Suppressor macrophage treated with lipopolysaccharide for 1 hour (primary cell): Measurements from ENCODE around the gene SUFU.
A peak's percentile ranks its signal among the peaks of the same experiment; 100 is the strongest.

Experiments used
- DNase-seq, 3 donors: peaks; one replicate each; pipeline ENCODE4 v3.0.0-alpha.2; 2020 to 2022

SUFU gene

DNA sequence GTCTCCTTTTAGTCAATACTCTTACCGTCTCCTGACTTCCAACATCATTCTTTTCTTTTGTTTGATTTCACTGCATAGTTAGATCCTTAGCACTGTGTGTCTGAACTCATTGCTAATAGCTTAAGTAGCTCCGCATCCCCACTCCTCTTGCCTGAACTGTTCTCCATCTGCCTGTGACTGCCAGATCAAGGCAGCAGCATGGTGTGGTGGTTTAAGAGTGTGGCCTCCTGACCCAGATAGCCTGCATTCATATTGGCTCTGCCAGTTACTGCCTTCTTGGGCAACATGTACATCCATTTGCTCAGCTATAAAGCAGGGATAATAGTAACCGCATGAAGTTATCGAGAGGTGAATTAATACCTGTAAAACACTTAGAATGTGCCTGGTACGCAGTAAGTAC is 50.8 kb downstream of the SUFU start:
- DNase-seq: no peak

DNA sequence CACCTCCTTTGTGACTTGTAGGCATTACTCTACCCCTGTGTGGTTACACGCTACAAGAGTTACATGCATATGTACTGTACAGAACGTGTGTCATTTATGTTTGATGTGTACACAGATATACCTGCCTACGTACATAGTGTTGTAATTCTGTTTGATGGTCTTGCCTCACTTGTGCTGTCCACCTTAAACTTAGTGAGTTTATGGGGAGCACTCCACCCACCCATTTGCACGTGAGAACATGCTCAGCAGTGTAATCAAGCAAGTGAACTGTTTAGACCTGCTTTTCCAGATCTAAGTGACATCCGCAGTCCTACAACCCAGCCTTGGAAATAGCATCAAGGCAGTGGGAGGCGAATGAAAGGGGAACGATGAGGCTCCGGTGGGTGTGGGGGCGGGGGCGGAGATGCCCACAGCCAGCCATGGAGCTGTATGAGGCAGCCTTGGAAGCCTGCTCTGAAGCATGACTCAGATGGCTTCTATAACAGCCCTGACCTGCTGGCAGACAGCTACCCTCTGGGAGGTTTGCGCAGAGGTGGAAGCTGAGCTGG is 52.1 kb downstream of the SUFU start:
- DNase-seq: peak; percentile 75 to 81 (median 78)

DNA sequence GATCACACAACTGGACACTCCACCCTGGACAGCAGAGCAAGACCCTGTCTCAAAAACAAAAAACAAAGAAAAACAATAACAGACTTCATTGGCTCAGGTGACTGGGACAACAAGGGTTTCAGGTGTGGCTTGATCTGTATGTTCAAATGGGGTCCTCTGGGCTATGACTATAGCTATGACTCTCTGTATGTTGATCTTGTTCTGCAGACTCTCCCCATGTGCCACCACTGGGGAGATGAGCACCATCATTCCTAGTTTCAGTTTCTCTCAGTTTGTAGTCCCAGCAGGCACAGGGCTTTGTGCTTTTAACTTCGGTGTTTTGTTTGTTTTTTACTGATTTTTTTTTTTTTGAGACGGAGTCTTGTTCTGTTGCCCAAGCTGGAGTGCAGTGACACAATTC is 53.8 kb downstream of the SUFU start:
- DNase-seq: no peak

DNA sequence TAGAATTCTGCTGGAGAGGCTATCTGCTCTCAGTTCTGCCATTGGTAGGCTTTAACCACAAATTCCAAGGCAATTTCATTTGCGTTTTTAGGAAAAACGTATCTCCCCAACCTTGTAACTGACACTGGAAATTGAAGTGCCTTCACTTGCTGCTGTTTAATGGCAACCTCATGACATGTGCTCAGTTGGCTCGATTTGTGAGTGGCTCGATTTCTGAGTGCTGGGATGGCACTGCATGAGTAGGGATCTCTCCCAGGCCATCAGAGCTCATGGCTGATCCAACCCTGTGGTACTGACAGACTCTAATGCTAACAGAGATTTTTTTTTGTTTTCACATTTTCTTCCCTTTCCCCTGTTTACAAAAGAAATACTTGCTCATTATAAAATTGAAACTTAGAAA is 56.0 kb downstream of the SUFU start:
- DNase-seq: no peak

DNA sequence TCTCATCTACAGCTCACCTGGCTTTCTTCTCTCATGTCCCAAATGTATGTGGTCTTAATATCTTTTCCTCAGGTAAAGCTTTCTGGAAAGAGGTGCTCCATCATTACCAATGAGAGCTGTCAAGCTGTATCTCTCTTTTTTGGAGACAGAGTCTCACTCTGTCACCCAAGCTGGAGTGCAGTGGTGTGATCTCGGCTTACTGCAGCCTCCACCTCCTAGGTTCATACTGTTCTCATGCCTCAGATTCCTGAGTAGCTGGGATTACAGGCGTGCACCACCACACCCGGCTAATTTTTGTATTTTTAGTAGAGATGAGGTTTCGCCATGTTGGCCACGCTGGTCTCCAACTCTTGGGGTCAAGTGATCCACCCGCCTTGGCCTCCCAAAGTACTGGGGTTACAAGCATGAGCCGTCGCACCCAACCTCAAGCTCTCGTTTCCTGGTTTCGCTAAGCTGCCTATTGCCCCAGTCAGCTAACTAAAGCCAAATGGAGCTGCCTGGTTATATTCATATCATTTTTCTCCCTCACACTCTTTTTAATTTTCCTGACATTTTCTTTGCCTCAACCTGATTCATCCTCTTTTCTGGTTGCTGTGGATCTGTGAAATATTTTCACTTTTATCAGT is 60.5 kb downstream of the SUFU start:
- no peak for DNase-seq

DNA sequence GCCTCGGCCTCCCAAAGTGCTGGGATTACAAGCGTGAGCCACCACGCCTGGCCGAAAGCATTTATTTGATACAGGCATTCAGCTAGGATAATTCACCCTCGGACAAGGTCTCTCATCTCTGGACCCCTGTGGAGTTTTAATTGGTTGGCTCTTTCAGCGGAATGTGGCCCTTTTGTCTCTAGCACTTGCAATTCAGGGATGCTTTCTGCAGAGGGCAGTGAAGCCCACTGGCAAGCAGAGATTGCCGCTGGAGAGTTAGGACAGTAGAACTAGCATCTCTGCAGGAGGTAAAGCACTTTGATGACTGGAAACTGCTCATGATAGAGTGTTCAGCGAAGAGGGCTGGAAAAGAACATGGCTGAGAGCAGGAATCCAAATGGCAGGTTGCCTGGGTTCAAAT is 62.0 kb downstream of the SUFU start:
- DNase-seq: no peak

DNA sequence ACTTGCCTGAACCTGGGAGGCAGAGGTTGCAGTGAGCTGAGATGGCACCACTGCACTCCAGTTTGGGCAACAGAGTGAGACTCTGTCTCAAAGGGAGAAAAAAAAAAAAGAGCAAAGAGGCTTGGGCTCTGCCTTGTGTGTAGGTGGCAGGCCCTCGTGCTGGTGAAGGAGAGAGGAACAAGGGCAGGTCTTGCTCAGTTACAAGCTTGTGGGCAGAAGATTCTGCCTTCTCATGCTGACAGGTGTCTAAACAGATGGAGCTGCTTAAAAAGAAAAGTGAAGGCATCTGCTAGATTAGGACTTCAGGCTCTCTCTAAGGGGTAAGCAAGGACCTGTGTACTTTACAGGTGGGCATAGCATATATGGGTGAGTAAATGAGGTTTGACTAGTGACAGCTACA is 75.0 kb downstream of the SUFU start:
- DNase-seq: peak; percentile 48 to 70 (median 61)

DNA sequence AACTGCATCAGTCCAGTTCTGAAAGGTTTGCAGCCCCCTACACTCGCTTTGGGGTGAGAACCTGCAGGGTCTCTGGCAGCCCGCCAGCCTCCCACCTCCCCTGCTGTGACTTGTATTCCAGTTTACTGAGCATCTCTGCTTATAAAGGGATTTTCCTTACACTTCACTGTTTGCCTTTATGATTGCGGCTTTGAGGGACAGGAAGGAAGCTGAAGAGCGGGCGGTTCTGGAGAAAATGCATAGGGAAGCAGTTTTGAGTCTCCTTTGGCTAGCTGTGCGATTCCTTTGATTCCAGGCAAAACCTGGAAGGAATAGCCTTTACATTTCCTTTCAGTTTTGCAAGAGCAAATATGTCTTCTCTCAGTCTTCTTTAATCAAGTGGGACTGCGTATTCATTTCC is 75.6 kb downstream of the SUFU start:
- DNase-seq: peak; percentile 50 to 56 (median 54)

DNA sequence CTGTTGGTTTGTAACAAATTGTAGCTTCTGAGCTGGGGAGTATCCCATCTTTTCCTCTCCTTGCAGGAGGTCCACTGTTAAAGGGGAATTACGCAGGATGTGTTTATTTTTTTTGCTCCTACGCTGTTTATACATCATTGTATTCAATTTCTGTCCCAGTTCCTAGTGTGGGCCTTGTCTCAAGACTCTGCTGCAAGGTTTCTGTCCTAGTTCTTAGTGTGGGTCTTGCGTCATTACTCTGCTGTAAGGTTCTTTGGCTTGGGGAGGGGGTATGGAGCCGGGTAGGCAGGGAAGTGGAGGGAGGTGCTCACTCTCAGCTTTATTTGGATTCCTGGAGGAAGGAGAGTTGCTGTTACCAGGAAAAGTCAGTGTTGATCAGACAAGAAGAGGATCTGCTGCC is 76.5 kb downstream of the SUFU start:
- DNase-seq: peak in 2 of 3 donors; percentile 39

DNA sequence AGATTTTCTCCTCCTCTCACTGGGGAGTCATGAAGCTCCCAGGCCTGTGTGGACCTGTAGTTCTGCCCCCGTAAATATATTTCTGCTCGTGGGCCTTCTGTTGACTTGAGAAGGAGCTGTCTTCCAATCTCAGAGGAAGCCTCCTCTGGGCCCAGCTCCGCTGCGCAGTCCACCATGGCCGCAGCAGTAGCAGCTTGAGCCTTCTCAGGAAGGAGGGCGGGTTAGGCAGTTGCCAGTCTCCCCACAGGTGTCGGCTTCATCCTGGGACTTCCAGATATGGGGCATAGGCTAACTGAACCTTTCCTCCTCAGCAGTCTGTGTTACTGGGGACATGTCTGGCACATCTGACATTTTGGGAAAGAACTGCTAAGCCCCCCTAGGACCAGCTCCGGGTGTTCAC is 77.6 kb downstream of the SUFU start:
- no peak for DNase-seq

DNA sequence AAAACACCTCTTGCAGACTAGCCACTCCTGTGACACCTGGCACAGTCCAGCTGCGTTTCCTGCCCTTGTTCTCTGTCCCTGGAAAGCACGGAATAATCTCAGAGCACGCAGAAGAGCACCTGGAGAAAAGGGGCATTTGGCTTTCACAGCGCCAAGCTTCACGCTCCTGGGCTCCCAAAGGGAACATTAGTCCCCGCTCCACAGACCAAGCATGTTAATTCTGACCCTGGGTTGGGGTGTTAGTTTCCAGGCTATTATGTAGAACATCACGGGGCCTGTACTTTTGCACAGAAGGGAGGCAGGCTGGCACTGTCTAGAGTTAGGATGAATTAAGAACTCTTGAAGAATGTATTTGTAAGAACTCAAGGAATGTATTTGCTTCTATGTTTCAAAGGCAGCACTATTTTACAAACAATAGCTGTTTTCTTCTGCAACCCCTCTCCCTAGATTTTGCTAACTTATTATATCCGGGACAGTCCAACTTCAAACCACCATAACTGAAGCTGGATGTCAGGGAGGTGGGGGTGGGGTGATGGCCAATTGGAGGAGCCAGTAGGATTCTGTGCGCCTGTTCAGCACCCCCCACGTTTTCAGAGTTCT is 78.3 kb downstream of the SUFU start:
- DNase-seq: no peak

DNA sequence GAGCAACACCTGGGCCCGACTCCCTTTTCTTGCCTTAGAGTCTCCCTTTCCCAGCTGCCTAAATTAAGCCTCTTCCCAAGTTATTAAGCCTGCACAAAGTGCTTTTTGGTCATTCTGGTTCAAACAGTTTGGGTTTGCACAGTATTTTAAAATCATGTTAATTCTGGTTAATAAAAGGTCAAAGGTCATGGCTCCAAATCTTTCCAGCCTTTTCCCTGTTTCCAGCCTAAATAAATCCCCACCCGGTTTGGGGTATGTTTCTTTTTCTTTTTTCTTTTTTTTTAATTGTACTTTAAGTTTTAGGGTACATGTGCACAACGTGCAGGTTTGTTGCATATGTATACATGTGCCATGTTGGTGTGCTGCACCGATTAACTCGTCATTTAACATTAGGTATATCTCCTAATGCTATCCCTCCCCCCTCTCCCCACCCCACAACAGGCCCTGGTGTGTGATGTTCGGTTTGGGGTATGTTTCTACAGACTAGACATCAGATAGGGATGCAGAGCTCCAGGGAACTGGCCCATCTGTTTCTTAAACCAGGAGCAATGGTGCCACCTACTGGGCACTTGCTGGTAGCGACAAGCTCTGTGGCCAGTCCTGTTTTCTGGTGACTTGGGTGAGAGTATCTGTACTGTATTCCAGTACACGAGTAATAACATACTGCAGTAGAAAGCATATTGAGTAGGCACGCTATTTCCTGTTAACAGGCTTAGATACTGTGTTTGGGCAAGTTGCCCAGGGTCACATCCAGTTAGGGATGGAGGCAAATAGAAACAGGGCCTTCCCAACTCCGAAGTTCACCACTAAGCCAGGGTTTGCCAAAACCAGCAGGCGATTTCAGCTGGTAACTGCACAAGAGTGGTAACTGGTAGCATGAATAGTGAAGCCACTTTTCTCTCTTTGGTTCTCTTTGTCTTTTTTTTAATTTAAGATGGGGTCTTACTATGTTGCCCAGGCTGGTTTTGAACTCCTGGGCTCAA is 80.0 kb downstream of the SUFU start:
- DNase-seq: peak; percentile 92 to 96 (median 94)

DNA sequence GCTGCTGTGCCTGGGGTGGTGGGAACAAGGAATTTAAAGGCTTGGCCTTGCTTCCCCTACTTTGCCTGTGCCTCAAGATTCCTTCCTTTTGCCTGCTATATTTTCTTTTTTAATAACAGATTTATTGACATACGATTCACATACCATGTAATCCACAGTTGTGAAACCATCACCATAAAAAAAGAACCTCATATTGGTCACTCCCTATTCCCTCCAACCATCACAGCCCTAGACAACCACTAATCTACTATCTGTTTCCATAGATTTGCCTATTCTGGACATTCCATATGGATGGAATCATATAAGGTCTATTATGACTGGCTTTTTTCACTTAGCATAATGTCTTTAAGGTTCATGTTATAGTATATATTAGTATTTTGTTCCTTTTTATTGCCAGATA is 81.3 kb downstream of the SUFU start:
- DNase-seq: no peak

DNA sequence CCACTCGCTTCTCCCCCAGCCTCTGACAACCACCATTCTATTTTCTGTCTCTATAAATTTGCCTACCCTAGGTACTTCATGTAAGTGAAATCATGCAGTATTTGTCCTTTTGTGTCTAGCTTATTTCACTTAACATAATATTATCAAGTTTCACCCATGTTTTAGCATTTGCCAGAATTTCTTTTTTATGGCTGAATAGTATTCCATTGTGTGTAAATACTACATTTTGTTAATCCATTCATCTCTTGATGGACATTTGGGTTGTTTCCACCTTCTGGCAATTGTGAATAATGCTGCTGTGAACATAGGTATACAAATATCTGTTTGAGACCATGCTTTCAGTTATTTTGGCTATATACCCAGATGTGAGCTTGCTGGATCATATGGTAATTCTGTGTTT is 83.1 kb downstream of the SUFU start:
- DNase-seq: no peak

DNA sequence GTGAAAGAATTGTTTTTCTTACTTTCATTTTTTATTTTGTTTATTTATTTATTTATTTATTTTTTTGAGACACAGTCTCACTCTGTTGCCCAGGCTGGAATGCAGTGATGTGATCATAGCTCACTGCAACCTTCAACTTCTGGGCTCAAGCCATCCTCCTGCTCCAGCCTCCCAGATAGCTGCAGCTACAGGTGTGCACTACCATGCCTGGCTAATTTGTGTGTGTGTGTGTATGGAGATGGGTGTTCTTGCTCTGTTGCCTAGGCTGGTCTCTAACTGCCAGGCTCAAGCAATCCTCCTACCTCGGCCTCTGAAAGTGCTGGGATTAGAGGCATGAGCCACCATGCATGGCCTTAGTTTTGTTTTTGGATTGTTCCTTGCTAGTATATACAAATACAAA is 85.1 kb downstream of the SUFU start:
- DNase-seq: no peak

DNA sequence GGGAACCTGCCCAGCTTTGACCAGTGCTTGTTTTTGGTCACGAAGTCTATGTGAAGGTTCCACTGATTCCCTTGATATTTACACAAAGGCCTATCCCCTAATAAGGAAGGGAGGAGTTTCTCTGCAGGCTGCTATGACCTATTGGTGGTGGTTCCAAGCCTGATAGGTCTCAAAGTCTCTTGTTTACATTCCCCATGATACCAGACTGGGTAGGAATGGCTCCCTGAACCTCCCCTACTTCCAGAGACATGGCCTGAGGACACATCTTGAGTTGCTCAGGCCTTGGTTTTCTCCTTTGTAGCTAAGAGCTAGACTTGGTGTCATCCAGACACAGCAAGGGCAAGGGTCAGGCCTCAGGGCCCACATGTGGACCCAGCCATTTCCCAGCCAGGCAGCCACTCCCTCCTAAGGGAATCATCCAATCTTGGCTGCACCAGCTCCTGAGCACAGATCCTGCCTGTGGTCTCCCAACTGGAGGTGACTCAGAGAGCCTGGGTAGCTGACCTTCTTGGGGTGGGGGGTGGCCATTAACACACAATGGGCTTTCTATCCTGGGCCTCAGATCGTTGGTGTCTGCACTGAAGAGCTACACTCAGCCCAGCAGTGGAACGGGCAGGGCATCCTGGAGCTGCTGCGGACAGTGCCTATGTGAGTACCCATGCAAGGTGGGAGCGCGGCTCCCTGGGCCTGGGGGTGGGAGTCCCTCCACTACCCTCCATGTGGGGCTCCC is 89.5 kb downstream of the SUFU start:
- no peak for DNase-seq

DNA sequence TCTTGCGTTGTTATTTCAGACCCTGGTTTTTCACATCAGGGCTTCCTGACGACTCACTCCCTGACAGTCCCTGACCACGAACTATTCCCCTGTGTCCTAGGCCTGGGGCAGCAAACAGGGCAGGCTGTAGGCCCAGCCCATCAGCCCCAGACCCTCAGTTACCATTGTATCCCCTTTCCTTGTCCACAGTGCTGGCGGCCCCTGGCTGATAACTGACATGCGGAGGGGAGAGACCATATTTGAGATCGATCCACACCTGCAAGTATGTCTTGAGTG is 90.0 kb downstream of the SUFU start:
- DNase-seq: no peak

DNA sequence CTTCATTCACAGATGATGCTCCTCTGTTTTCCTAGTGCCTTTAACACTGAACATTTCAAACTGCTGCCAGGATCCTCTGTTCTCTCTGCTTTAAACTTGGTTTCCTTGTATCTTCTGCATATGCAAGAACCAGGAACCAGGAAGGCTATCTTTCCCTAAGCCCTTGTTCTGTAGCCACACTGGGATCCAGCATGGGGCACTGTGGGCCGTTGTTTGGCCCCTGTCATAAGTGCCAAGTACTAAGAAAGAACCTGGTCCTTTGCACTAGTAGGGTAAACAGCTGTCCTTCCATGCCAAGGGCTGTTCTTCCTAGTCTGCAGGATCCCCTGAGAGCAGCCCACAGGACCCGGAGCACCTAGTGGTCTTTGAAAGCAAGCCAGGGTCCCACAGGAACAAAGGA is 91.5 kb downstream of the SUFU start:
- no peak for DNase-seq

DNA sequence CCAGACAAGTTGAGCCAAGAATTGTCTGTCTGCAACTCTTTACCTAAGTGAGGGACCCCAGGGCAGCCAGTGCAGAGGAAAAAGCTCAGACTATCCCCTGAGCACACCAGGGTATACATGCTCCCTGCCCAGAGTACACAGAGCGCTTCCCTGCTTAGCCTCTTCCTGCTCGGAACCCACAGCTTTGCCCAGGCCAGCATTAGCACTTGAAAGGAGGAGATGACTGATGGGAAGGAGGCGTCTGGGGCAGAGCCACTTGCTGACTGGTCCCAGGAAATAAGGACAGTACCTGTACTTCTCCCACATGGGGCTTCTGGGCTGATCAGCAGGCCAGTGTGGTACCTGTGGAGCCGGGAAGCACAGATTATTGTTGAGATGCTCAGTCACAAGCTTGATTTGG is 92.1 kb downstream of the SUFU start:
- no peak for DNase-seq

DNA sequence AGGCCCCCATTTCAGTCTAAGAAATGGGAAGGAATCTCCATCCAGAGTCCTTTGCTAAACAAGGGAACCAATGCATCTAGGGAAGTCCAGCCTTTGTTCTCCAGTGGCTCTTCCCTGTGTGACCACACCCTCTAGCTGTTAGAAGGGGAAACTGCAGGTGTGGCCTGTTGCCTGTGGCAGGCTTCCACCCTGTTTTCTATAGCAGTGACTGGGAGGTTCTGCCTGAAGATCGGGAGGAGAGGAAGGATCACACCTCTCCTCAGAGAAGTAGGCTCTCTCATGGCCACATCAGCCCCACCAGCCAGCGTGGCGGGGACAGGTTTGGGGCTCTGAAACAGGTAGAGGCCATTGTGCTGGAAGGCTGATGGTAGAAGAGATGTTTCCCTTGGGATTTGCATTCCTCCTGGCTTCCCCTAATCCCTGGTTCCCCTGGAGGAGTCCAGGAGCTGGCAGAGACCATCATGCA is 92.8 kb downstream of the SUFU start:
- DNase-seq: peak; percentile 52 to 64 (median 60)

DNA sequence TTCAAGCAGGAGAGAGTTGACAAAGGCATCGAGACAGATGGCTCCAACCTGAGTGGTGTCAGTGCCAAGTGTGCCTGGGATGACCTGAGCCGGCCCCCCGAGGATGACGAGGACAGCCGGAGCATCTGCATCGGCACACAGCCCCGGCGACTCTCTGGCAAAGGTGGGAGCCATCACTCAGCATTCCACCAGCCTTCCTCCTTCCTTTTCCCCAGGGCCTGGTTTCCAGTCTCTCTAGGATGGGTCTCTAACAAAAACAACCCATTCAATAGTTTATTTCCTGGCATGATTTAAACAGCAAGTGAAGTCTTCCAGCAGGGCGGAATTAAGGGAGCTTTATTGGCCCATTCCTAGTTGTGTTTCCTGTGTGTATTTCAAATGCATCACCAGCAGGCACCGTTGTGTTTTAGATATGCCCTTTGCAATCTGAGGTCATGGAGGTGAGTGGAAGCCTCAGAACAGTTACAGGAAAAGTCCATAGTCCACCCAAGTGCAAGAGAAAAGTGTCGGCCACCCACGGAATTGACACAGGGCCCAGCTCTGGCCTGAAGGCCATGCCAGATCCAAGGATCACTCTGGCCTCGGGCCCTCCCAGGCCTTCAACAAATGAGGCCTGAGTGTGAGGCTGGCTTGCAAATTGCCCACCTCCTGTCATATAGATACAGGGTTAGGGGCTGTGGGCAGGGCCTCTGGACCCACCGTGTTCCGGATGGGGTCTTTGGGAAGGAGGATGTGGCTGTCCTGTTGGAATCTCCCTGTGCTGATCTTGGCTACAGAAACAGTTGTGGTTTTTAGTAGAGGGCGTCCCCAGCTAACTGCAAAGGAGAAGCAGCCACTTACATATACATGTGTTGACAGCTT is 93.6 kb downstream of the SUFU start:
- DNase-seq: no peak

DNA sequence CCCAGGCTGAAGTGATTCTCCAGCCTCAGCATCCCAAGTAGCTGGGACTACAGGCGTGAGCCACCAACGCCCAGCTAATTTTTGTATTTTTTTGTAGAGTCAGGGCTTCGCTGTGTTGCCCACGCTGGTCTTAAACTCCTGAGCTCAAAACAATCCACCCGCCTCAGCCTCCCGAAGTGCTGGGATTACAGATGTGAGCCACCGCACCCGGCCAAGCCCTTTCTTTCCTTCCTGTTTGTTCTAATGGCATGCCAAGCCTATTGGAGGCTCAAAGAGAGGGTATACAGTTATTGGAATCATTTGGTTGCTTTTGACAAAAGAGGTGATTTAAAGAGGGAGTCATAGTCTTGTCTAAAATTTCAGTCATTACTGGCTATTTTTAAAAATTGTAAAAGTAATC is 94.5 kb downstream of the SUFU start:
- no peak for DNase-seq
